Tibial nerve (tissue), 4 donors: ENCODE data around the gene LAMB2.

ENCODE experiments used
- EP300 ChIP-seq, 2 donors: sonication (generic); formaldehyde crosslinking; IDR thresholded peaks; one replicate each; pipeline ENCODE4 v1.6.1; 2017; ENCODE audit warnings: antibody characterized with exemption in 2 of 2, mild to moderate bottlenecking in 1 of 2
- POLR2A ChIP-seq, 2 donors: fragments of 450-650 bp; IDR thresholded peaks; one replicate each; pipeline ENCODE4 v1.6.1; 2017; ENCODE audit warnings: antibody characterized with exemption in 2 of 2, mild to moderate bottlenecking in 2 of 2, moderate library complexity in 2 of 2
- TF ChIP-seq, protein P1 (sequence below), 5 experiments: fragments of 200-600 bp in 3 of 5; fragments of 450-650 bp in 2 of 5; sonication (generic) in 3 of 5; IDR thresholded peaks; one replicate each; pipeline ENCODE4 v1.5.1; 2016 to 2019; ENCODE audit warnings: antibody characterized with exemption in 5 of 5, mild to moderate bottlenecking in 3 of 5, moderate library complexity in 2 of 5

DNA sequence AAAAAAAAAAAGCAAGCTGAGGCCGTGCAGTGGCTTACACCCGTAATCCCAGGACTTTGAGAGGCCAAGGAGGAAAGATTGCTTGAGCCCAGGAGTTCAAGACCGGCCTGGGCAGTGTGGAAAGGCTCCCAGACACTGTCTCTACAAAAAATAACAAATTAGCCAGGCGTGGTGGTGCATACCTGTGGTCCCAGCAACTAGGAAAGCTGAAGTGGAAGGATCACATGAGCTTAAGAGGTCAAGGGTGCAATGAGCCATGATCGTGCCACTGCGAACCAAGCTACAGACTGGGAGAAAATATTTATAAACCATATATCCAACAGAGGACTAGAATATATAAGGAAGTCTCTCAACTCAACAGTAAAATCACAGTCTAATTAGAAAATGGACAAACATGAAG lies 48.5 kb upstream of the LAMB2 start:
- TF ChIP-seq, protein P1, sequence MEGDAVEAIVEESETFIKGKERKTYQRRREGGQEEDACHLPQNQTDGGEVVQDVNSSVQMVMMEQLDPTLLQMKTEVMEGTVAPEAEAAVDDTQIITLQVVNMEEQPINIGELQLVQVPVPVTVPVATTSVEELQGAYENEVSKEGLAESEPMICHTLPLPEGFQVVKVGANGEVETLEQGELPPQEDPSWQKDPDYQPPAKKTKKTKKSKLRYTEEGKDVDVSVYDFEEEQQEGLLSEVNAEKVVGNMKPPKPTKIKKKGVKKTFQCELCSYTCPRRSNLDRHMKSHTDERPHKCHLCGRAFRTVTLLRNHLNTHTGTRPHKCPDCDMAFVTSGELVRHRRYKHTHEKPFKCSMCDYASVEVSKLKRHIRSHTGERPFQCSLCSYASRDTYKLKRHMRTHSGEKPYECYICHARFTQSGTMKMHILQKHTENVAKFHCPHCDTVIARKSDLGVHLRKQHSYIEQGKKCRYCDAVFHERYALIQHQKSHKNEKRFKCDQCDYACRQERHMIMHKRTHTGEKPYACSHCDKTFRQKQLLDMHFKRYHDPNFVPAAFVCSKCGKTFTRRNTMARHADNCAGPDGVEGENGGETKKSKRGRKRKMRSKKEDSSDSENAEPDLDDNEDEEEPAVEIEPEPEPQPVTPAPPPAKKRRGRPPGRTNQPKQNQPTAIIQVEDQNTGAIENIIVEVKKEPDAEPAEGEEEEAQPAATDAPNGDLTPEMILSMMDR (IDR thresholded peaks at IDR 0.05): no peak
- TF ChIP-seq EP300 (IDR thresholded peaks at IDR 0.05) (no peak), POLR2A (IDR thresholded peaks at IDR 0.05) (no peak)
